SK-N-SH (cell line): ENCODE measurements around the gene PLA2G1B. TPM values are rescaled to one million over a fixed set of nuclear protein-coding genes. Genes with fewer than 3 reads are reported as not detected.

ENCODE experiments used
- CTCF ChIA-PET: fragments of 300-600, 350-600 bp; formaldehyde crosslinking; extraction: SDS; loops from one replicate; lab custom pipeline; 2021; lab: Yijun Ruan, JAX
- POLR2A ChIA-PET: fragments of 350-600 bp; sonication (Branson Sonifier 250); formaldehyde crosslinking; extraction: SDS; loops from one replicate; lab custom pipeline; 2020; ENCODE audit warnings: antibody characterized with exemption, inconsistent platforms; lab: Yijun Ruan, JAX
- DNase-seq: peaks from one replicate; pipeline ENCODE4 v3.0.0; 2012
- H2AFZ ChIP-seq: fragments of 200-600 bp; sonication (generic); 2 replicates; pipeline ENCODE4 v1.8.1; 2016; ENCODE audit warnings: antibody characterized with exemption, mild to moderate bottlenecking, low read depth
- H3F3A ChIP-seq: fragments of 200-600 bp; sonication (generic); replicated peaks from 2 replicates; pipeline ENCODE3; 2016; ENCODE audit warnings: antibody characterized with exemption, mild to moderate bottlenecking; ENCODE audit not compliant: insufficient read depth
- H3K27ac ChIP-seq, 2 experiments: fragments of 200-500 bp in 1 of 2; fragments of 200-600 bp in 1 of 2; sonication (Bioruptor generic) in 1 of 2; sonication (generic), shearing (Covaris generic) in 1 of 2; 2 replicates each; pipeline versions ENCODE4 v1.5.1 to v1.6.1; 2014 to 2016; ENCODE audit warnings: low read depth in 2 of 2, inconsistent platforms in 1 of 2, low read length in 1 of 2, mild to moderate bottlenecking in 1 of 2, mixed read lengths in 1 of 2
- H3K27me3 ChIP-seq: fragments of 200-600 bp; sonication (generic), shearing (Covaris generic); 2 replicates; pipeline ENCODE4 v1.6.1; 2016; ENCODE audit warnings: mixed run types; ENCODE audit not compliant: insufficient read depth
- H3K36me3 ChIP-seq, 2 experiments: fragments of 200-500 bp in 1 of 2; fragments of 200-600 bp in 1 of 2; sonication (Bioruptor generic) in 1 of 2; sonication (generic) in 1 of 2; replicated peaks in 1 of 2; 2 replicates each; pipeline versions ENCODE3 to v1.5.1; 2014 to 2016; ENCODE audit warnings: low read length in 1 of 2, mild to moderate bottlenecking in 1 of 2; ENCODE audit not compliant: insufficient read depth in 2 of 2, control insufficient read depth in 1 of 2
- H3K4me1 ChIP-seq, 2 experiments: fragments of 200-500 bp in 1 of 2; fragments of 200-600 bp in 1 of 2; sonication (Bioruptor generic) in 1 of 2; sonication (generic), shearing (Covaris generic) in 1 of 2; 2 replicates each; pipeline versions ENCODE4 v1.5.1 to v1.6.1; 2014 to 2016; ENCODE audit warnings: low read depth in 1 of 2, low read length in 1 of 2, mixed run types in 1 of 2; ENCODE audit not compliant: insufficient read depth in 2 of 2, control insufficient read depth in 1 of 2
- H3K4me2 ChIP-seq: fragments of 200-600 bp; sonication (generic), shearing (Covaris generic); 2 replicates; pipeline ENCODE4 v1.6.1; 2017; ENCODE audit warnings: mixed run types
- H3K4me3 ChIP-seq, 2 experiments: fragments of 200-500 bp in 1 of 2; fragments of 200-600 bp in 1 of 2; sonication (Bioruptor generic) in 1 of 2; sonication (generic), shearing (Covaris generic) in 1 of 2; 2 replicates each; pipeline versions ENCODE4 v1.5.1 to v1.8.1; 2014 to 2016; ENCODE audit warnings: low read depth in 2 of 2, inconsistent platforms in 1 of 2, low read length in 1 of 2, mild to moderate bottlenecking in 1 of 2, mixed read lengths in 1 of 2, moderate library complexity in 1 of 2
- H3K79me2 ChIP-seq: fragments of 200-600 bp; sonication (generic); 2 replicates; pipeline ENCODE4 v1.8.1; 2017; ENCODE audit warnings: mild to moderate bottlenecking; ENCODE audit not compliant: insufficient read depth
- H3K9ac ChIP-seq: fragments of 200-600 bp; sonication (generic); 2 replicates; pipeline ENCODE4 v1.6.1; 2017; ENCODE audit warnings: mixed run types
- H3K9me2 ChIP-seq: fragments of 200-600 bp; sonication (generic); 2 replicates; pipeline ENCODE4 v1.6.1; 2017; ENCODE audit warnings: mixed run types
- H3K9me3 ChIP-seq: fragments of 200-600 bp; sonication (generic); 2 replicates; pipeline ENCODE4 v1.6.1; 2017; ENCODE audit warnings: mixed run types, mild to moderate bottlenecking, moderate library complexity
- H4K20me1 ChIP-seq: fragments of 200-600 bp; sonication (generic); 2 replicates; pipeline ENCODE4 v1.6.1; 2017; ENCODE audit warnings: mild to moderate bottlenecking, mixed run types; ENCODE audit not compliant: insufficient read depth
- CTCF ChIP-seq: fragments of 200-600 bp; sonication (generic); IDR thresholded peaks from 2 replicates; pipeline ENCODE4 v1.6.1; 2017; ENCODE audit warnings: antibody characterized with exemption, mild to moderate bottlenecking, moderate library complexity
- EZH2phosphoT487 ChIP-seq: fragments of 200-600 bp; sonication (generic); IDR thresholded peaks from 2 replicates; pipeline ENCODE4 v1.6.1; 2017; ENCODE audit warnings: low read depth, mixed run types, mild to moderate bottlenecking, antibody characterized with exemption, moderate library complexity, borderline replicate concordance
- FOSL2 ChIP-seq: IDR thresholded peaks from 2 replicates; pipeline ENCODE4 v1.4.0; 2012; ENCODE audit warnings: low read depth, mild to moderate bottlenecking, moderate library complexity, borderline replicate concordance
- GATA2 ChIP-seq: sonication (generic); formaldehyde crosslinking; IDR thresholded peaks from 2 replicates; pipeline ENCODE4 v1.5.0; 2020; ENCODE audit warnings: mild to moderate bottlenecking, missing genetic modification reagents
- IRF3 ChIP-seq: fragments of 150-350 bp; IDR thresholded peaks from 2 replicates; pipeline ENCODE4 v1.6.1; 2016; ENCODE audit warnings: mild to moderate bottlenecking, low read depth, low read length
- MAX ChIP-seq: IDR thresholded peaks from 2 replicates; pipeline ENCODE4 v1.4.0; 2012; ENCODE audit warnings: low read depth
- MEF2A ChIP-seq: IDR thresholded peaks from 2 replicates; pipeline ENCODE4 v1.4.0; 2012; ENCODE audit warnings: low read depth, borderline replicate concordance
- MXI1 ChIP-seq: IDR thresholded peaks from 2 replicates; pipeline ENCODE4 v1.6.1; 2012; ENCODE audit warnings: mild to moderate bottlenecking, low read depth, low read length, improper control_type of control experiment
- NFIC ChIP-seq: IDR thresholded peaks from 2 replicates; pipeline ENCODE4 v1.4.0; 2012; ENCODE audit warnings: borderline replicate concordance
- NRF1 ChIP-seq: IDR thresholded peaks from 2 replicates; pipeline ENCODE4 v1.6.1; 2012; ENCODE audit warnings: low read depth, mild to moderate bottlenecking, low read length
- POLR2AphosphoS5 ChIP-seq: IDR thresholded peaks from 2 replicates; pipeline ENCODE4 v1.6.1; 2012; ENCODE audit warnings: low read depth, low read length
- RCOR1 ChIP-seq: fragments of 150-350 bp; IDR thresholded peaks from 2 replicates; pipeline ENCODE4 v1.6.1; 2017; ENCODE audit warnings: antibody characterized with exemption, low read length
- SIN3A ChIP-seq: IDR thresholded peaks from 2 replicates; pipeline ENCODE4 v1.6.1; 2012; ENCODE audit warnings: low read depth, mild to moderate bottlenecking, low read length, moderate library complexity, borderline replicate concordance
- TCF12 ChIP-seq: IDR thresholded peaks from 2 replicates; pipeline ENCODE4 v1.4.0; 2012
- USF1 ChIP-seq: IDR thresholded peaks from 2 replicates; pipeline ENCODE4 v1.4.0; 2012; ENCODE audit warnings: low read depth, borderline replicate concordance
- WGBS: methylation state at CpG from one replicate; pipeline ENCODE4 v1.1.6; 2017; ENCODE audit warnings: low lambda C conversion rate; 5-methylcytosine and 5-hydroxymethylcytosine counted together
- polyA plus RNA-seq, 3 experiments: library from polyadenylated mRNA; depleted of rRNA; stranded (reverse); fragments of >200 nt; gene quantifications; 2 replicates each; pipeline ENCODE4 v1.2.3, GENCODE V29; 2012

The PLA2G1B gene
- polyA plus RNA-seq, 1 of the 3 experiments (the other 2 are of a cell fraction): not detected

GRCh38 chr12:120284381-120284780 is 43.2 kb downstream of the PLA2G1B start:
- POLR2A ChIA-PET: interaction anchor here (0.8 kb wide), 1 partner anchor 83 kb away, joined by 3 read pairs; the partner anchor contains the start of gene RPLP0
- CTCF ChIA-PET: interaction anchor here (1.2 to 2.6 kb wide), 2 partner anchors 19 to 56 kb away, joined by 4 to 16 read pairs; partner anchors contain the start of gene PXN
- no peak overlapping the region for H3K4me3 ChIP-seq
- no peak overlapping the region for H3K9ac ChIP-seq
- no peak for DNase-seq
- TF ChIP-seq TCF12: no peak
- no peak for TF ChIP-seq MAX
- no peak for TF ChIP-seq NFIC
- TF ChIP-seq MEF2A: no peak
- no peak for TF ChIP-seq FOSL2
- TF ChIP-seq NRF1: no peak
- no peak for TF ChIP-seq GATA2 (CRISPR knock-in tag)
- TF ChIP-seq USF1: no peak
- TF ChIP-seq EZH2phosphoT487: no peak
- TF ChIP-seq MXI1: no peak
- no peak for TF ChIP-seq SIN3A
- no peak for TF ChIP-seq RCOR1
- no peak for TF ChIP-seq POLR2AphosphoS5
- no peak for TF ChIP-seq IRF3
- TF ChIP-seq CTCF: no peak
- TF ChIP-seq, all 33 proteins: peak for 0
- no peak overlapping the region for H3K27ac ChIP-seq
- no peak overlapping the region for H2AFZ ChIP-seq
- 68% methylated on average over 3 of the region's 3 CpGs for WGBS
- no peaks in the 10 kb centered on the region for H3K27me3 ChIP-seq
- no peaks in the 10 kb centered on the region for H3K36me3 ChIP-seq
- H3K9me2 ChIP-seq: no peaks in the 10 kb centered on the region
- H3K4me1 ChIP-seq: no peaks in the 10 kb centered on the region
- H4K20me1 ChIP-seq: no peaks in the 10 kb centered on the region
- no peaks in the 10 kb centered on the region for H3K9me3 ChIP-seq
- H3K79me2 ChIP-seq: no peaks in the 10 kb centered on the region
- H3K4me2 ChIP-seq: no peak overlapping the region
- no peaks in the 10 kb centered on the region for H3F3A ChIP-seq
